ENCODE results near the gene SLC25A13.

The SLC25A13 gene

DNA sequence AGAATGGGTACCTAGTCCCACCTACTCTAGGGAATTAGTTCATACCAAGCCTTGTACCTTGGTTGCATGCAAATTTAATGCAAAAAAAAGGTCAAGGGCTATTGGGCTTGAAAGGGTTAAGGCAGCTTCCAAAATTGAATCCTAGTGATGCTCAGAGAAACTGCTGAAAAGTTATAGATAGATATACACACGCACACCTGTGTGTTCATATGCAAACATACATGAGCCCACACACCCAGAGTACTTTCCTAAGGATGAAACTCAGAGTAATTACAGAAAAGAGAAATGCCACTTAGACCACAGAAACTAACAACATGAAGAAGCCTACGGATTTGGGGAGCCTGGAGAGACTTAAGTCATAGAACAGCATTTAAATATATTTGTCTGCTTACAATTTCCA lies 1.5 kb downstream of the SLC25A13 start:
- H3K27ac ChIP-seq (ENCODE audit: low read depth, low read length), result no peak overlapping the region
- no peaks in the 10 kb centered on the region for H3K4me1 ChIP-seq (ENCODE audit: control insufficient read depth, insufficient read depth, low read length)
- no peaks in the 10 kb centered on the region for H3K36me3 ChIP-seq (ENCODE audit: control insufficient read depth, insufficient read depth, low read length)
- H3K27me3 ChIP-seq (ENCODE audit: control insufficient read depth, insufficient read depth, low read length), result no peaks in the 10 kb centered on the region
- H3K9ac ChIP-seq (ENCODE audit: low read length), result no peak overlapping the region
- H3K4me3 ChIP-seq (ENCODE audit: low read length), result no peak overlapping the region

DNA sequence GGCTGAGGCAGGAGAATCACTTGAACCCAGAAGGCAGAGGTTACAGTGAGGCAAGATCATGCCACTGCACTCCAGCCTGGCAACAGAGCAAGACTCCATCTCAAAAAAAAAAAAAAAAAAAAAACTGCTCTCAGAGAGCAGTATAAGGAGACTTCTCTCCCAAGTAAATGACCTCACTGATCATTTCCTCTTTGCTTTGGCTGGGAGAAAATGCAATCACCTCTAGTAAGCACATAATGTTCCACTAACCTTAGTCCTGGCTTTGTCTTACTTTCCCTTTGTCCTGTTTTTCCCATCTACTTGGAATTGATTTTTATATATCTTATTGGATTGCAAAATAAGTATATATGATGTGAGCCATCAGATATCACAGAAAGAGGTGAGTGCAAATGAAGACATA lies 2.5 kb downstream of the SLC25A13 start:
- H3K27ac ChIP-seq (ENCODE audit: low read depth, low read length), result no peak overlapping the region

DNA sequence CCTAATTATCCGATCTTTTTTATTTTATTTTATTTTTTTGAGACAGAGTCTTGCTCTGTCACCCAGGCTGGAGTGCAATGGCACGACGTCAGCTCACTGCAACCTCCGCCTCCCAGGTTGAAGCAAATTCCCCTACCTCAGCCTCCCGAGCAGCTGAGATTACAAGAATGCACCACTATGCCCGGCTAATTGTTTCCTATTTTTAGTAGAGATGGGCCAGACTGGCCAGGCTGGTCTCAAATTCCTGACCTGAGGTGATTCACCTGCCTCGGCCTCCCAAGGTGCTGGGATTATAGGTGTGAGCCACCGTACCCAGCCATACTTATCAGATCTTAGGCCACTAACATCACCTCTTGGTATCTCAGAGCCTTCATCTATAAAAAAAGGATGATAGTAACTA lies 4.9 kb downstream of the SLC25A13 start:
- Histone ChIP-seq H3K9ac (ENCODE audit: low read length) (no peak overlapping the region), H3K27ac (ENCODE audit: low read depth, low read length) (no peak overlapping the region), H3K4me3 (ENCODE audit: low read length) (no peak overlapping the region), H3K36me3 (ENCODE audit: control insufficient read depth, insufficient read depth, low read length) (no peaks in the 10 kb centered on the region), H3K27me3 (ENCODE audit: control insufficient read depth, insufficient read depth, low read length) (no peaks in the 10 kb centered on the region), H3K4me1 (ENCODE audit: control insufficient read depth, insufficient read depth, low read length) (peaks cover 5% of the 10 kb centered on the region)

More for the DNA sequence above, 2.5 kb downstream of the SLC25A13 start:
- Histone ChIP-seq H3K4me1 (ENCODE audit: control insufficient read depth, insufficient read depth, low read length) (no peaks in the 10 kb centered on the region), H3K4me3 (ENCODE audit: low read length) (no peak overlapping the region), H3K27me3 (ENCODE audit: control insufficient read depth, insufficient read depth, low read length) (no peaks in the 10 kb centered on the region), H3K9ac (ENCODE audit: low read length) (no peak overlapping the region), H3K36me3 (ENCODE audit: control insufficient read depth, insufficient read depth, low read length) (no peaks in the 10 kb centered on the region)

DNA sequence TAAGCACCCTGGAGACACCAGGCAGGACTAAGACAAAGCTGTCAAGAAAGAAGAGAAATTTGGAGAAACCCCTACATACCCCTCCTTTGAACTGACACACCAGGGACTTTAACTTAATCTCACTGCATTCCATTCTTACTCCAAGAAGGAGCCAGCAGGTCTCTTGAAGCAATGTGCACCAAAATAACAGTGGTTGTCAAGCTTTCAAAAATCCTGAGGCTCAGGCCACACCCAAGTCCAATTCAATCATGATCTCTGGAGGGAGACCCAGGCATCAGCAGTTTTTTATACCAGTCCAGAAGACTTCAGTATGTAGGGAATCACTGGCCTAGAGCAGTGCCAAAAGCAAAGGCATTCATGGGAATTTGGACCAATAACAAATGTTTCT lies 6.8 kb downstream of the SLC25A13 start:
- H3K36me3 ChIP-seq (ENCODE audit: control insufficient read depth, insufficient read depth, low read length), result no peaks in the 10 kb centered on the region
- H3K9ac ChIP-seq (ENCODE audit: low read length), result no peak overlapping the region
- no peak overlapping the region for H3K4me3 ChIP-seq (ENCODE audit: low read length)
- no peaks in the 10 kb centered on the region for H3K27me3 ChIP-seq (ENCODE audit: control insufficient read depth, insufficient read depth, low read length)
- H3K4me1 ChIP-seq (ENCODE audit: control insufficient read depth, insufficient read depth, low read length), result peaks cover 12% of the 10 kb centered on the region
- no peak overlapping the region for H3K27ac ChIP-seq (ENCODE audit: low read depth, low read length)

DNA sequence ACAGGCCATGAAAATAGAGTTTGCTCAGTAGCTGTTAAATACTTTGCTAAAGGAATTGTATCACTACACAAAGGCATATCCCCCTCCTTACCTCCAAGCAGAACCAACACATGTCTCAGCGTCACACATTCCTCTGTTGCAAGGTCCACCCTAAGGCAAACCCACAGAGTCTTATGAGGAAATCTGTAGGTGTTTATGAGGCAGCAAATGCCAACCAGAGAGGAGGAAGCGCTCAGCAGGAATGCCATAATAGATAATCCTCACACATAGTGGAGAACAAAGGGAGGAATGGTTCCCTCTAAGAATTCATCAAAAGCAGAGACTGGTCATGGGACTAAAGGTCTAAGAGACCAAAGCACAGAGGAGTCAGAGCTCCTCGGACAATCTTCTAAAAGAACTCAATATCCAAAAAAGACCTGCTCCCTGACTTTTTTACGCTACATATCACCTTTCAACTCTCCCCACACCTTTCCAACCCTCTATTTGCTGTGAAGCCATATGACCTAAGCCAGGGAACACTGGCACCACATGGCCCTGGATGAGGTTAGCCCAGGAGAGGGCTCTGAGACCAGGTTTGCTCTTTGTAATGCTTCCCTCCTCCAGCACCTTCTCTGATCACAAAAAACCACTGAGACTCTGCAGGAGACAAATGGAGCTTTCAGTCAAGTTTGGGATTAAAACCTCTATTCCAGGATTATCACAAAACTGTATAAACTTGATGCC lies 7.3 kb downstream of the SLC25A13 start:
- Histone ChIP-seq H3K27ac (ENCODE audit: low read depth, low read length) (no peak overlapping the region), H3K9ac (ENCODE audit: low read length) (no peak overlapping the region), H3K36me3 (ENCODE audit: control insufficient read depth, insufficient read depth, low read length) (no peaks in the 10 kb centered on the region), H3K27me3 (ENCODE audit: control insufficient read depth, insufficient read depth, low read length) (no peaks in the 10 kb centered on the region), H3K4me3 (ENCODE audit: low read length) (no peak overlapping the region), H3K4me1 (ENCODE audit: control insufficient read depth, insufficient read depth, low read length) (peaks cover 12% of the 10 kb centered on the region)

- Histone ChIP-seq H3K4me1 (ENCODE audit: control insufficient read depth, insufficient read depth, low read length) (peaks cover 12% of the 10 kb centered on the region), H3K9ac (ENCODE audit: low read length) (no peak overlapping the region), H3K27ac (ENCODE audit: low read depth, low read length) (no peak overlapping the region), H3K27me3 (ENCODE audit: control insufficient read depth, insufficient read depth, low read length) (no peaks in the 10 kb centered on the region), H3K4me3 (ENCODE audit: low read length) (no peak overlapping the region), H3K36me3 (ENCODE audit: control insufficient read depth, insufficient read depth, low read length) (no peaks in the 10 kb centered on the region)
These were observed 8.0 kb downstream of the SLC25A13 start for GRCh38 chr7:96313940-96314339.

DNA sequence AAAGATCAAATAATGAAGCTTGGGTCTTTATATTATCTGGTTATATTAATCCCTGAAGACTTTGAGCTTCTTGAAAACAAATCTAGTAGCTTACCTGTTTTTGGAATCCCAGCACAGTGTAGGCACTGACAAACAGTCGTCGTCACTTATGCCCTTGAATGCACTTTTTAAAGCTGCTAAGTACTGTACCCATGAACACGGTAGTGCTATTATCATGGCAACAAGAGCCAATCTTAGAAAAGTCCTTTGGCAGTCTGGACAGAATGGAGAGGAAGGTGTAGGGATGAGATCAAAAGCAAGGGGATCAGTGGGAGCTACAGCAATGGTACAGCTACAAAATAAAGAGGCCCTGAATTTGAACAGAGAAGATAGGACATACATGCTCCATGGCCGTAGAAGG lies 9.4 kb downstream of the SLC25A13 start:
- no peak overlapping the region for H3K9ac ChIP-seq (ENCODE audit: low read length)
- no peaks in the 10 kb centered on the region for H3K36me3 ChIP-seq (ENCODE audit: control insufficient read depth, insufficient read depth, low read length)
- H3K27ac ChIP-seq (ENCODE audit: low read depth, low read length), result no peak overlapping the region
- H3K4me3 ChIP-seq (ENCODE audit: low read length), result no peak overlapping the region
- H3K4me1 ChIP-seq (ENCODE audit: control insufficient read depth, insufficient read depth, low read length), result peaks cover 12% of the 10 kb centered on the region
- no peaks in the 10 kb centered on the region for H3K27me3 ChIP-seq (ENCODE audit: control insufficient read depth, insufficient read depth, low read length)

DNA sequence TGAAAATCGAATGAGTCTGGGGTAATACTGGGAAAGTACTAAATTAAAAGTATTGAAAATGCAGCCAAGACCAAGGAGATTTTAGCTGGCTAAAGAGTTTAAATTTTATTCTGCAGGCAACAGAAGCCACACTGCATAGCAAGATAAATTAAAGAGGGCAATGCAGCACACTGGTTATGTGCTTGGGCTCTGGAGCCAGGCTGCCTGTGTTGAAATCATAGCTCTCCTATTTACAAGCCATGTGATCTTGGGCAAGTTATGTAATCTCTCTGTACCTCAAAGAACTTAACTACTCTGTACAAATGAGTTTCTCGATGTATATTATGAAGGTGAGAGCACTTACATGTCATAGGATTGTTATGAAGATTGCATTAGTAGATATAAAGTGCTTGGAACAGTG lies 9.9 kb downstream of the SLC25A13 start:
- Histone ChIP-seq H3K4me1 (ENCODE audit: control insufficient read depth, insufficient read depth, low read length) (peaks cover 12% of the 10 kb centered on the region), H3K4me3 (ENCODE audit: low read length) (no peak overlapping the region), H3K27me3 (ENCODE audit: control insufficient read depth, insufficient read depth, low read length) (no peaks in the 10 kb centered on the region), H3K36me3 (ENCODE audit: control insufficient read depth, insufficient read depth, low read length) (no peaks in the 10 kb centered on the region), H3K27ac (ENCODE audit: low read depth, low read length) (no peak overlapping the region), H3K9ac (ENCODE audit: low read length) (no peak overlapping the region)

GRCh38 chr7:96310110-96310509 lies 11.8 kb downstream of the SLC25A13 start:
- H3K9ac ChIP-seq (ENCODE audit: low read length), result no peak overlapping the region
- H3K27ac ChIP-seq (ENCODE audit: low read depth, low read length), result no peak overlapping the region
- H3K36me3 ChIP-seq (ENCODE audit: control insufficient read depth, insufficient read depth, low read length), result no peaks in the 10 kb centered on the region
- H3K4me3 ChIP-seq (ENCODE audit: low read length), result no peak overlapping the region
- no peaks in the 10 kb centered on the region for H3K27me3 ChIP-seq (ENCODE audit: control insufficient read depth, insufficient read depth, low read length)
- peaks cover 12% of the 10 kb centered on the region for H3K4me1 ChIP-seq (ENCODE audit: control insufficient read depth, insufficient read depth, low read length)

DNA sequence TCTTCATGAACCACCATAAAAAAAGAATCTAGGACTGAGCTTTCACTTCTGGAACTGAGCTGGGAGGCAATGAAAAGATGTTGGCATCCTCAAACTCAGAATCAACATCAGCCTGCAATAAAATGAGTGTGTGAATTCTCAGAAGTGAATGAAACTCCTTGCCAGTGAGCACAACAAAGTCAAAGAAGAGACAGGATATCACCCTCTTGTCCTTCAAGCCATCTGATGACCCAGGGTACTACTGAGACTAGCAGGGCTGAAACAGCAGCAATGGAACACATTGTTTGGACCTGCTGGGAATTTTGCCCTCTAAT lies 13.0 kb downstream of the SLC25A13 start:
- H3K36me3 ChIP-seq (ENCODE audit: control insufficient read depth, insufficient read depth, low read length), result no peaks in the 10 kb centered on the region
- H3K4me1 ChIP-seq (ENCODE audit: control insufficient read depth, insufficient read depth, low read length), result peaks cover 12% of the 10 kb centered on the region
- no peak overlapping the region for H3K9ac ChIP-seq (ENCODE audit: low read length)
- no peak overlapping the region for H3K4me3 ChIP-seq (ENCODE audit: low read length)
- H3K27ac ChIP-seq (ENCODE audit: low read depth, low read length), result no peak overlapping the region
- H3K27me3 ChIP-seq (ENCODE audit: control insufficient read depth, insufficient read depth, low read length), result no peaks in the 10 kb centered on the region

GRCh38 chr7:96308253-96308949 lies 13.5 kb downstream of the SLC25A13 start:
- no peak overlapping the region for H3K27ac ChIP-seq (ENCODE audit: low read depth, low read length)
- no peaks in the 10 kb centered on the region for H3K27me3 ChIP-seq (ENCODE audit: control insufficient read depth, insufficient read depth, low read length)
- H3K9ac ChIP-seq (ENCODE audit: low read length), result no peak overlapping the region
- no peaks in the 10 kb centered on the region for H3K36me3 ChIP-seq (ENCODE audit: control insufficient read depth, insufficient read depth, low read length)
- peaks cover 12% of the 10 kb centered on the region for H3K4me1 ChIP-seq (ENCODE audit: control insufficient read depth, insufficient read depth, low read length)
- no peak overlapping the region for H3K4me3 ChIP-seq (ENCODE audit: low read length)

- Histone ChIP-seq H3K27ac (ENCODE audit: low read depth, low read length) (no peak overlapping the region), H3K4me3 (ENCODE audit: low read length) (no peak overlapping the region), H3K27me3 (ENCODE audit: control insufficient read depth, insufficient read depth, low read length) (no peaks in the 10 kb centered on the region), H3K36me3 (ENCODE audit: control insufficient read depth, insufficient read depth, low read length) (no peaks in the 10 kb centered on the region), H3K4me1 (ENCODE audit: control insufficient read depth, insufficient read depth, low read length) (peaks cover 4% of the 10 kb centered on the region), H3K9ac (ENCODE audit: low read length) (no peak overlapping the region)
These were observed 15.3 kb downstream of the SLC25A13 start for GRCh38 chr7:96306385-96307125.

Data from rectal smooth muscle tissue (tissue), 1 donor.